ENCODE data around the gene SMOC1. TPM values are rescaled to one million over a fixed set of nuclear protein-coding genes. Genes with fewer than 3 reads are reported as not detected.
"Not testable (repeated sequence)": the region's sequence is repeated elsewhere in the genome, so short reads cannot be mapped to it uniquely, and the experiment has no call there.

The SMOC1 gene
- total RNA-seq, 1 donor from 2014 or later = 12.2 TPM

DNA sequence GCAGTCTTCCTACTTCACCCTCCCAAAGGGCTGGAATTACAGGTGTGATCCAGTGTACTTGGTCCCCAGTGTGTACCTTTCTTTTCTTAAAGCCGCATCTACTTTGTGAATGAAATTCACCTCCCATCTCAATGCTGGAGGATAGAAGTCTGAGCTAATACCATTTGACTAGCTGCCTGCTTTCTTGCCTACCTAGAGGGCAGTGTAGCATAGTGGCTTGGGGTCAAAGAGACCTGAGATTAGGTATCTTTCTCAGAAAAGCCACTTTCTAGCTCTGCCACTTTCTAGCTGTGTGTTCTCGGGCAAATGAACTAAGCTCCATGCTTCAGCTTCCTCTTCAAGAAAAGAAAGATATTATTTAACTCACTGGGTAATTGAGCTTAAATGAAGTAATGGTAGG, 16.9 kb downstream of the SMOC1 start:
- no peak for FAIRE-seq
- DNase-seq (ENCODE audit: low spot score in 2 of 2) = no peak

DNA sequence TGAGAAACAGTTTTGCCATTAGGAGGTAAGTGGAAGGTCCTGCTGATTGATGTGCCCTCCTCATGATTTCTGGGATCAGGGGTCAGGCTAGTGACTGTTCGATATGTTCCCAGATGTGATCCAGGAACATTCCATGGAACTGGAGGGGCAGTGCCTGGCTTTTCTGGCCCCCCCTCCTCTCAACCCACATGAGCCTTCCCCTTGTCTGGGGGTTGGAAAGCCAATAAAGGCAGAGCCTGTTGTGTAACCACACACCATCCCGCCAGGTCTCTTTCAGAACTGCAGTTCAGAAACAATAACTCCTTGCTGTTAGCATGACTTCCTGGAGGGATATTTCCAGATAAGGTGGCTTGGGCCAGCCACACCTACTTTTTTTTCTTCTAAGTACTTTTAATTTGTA, 17.8 kb downstream of the SMOC1 start:
- FAIRE-seq (no peak), DNase-seq (ENCODE audit: low spot score in 2 of 2) (no peak)

- FAIRE-seq (no peak), DNase-seq (ENCODE audit: low spot score in 2 of 2) (no peak)
Measured at GRCh38 chr14:69900603-69901002, 21.4 kb downstream of the SMOC1 start.

DNA sequence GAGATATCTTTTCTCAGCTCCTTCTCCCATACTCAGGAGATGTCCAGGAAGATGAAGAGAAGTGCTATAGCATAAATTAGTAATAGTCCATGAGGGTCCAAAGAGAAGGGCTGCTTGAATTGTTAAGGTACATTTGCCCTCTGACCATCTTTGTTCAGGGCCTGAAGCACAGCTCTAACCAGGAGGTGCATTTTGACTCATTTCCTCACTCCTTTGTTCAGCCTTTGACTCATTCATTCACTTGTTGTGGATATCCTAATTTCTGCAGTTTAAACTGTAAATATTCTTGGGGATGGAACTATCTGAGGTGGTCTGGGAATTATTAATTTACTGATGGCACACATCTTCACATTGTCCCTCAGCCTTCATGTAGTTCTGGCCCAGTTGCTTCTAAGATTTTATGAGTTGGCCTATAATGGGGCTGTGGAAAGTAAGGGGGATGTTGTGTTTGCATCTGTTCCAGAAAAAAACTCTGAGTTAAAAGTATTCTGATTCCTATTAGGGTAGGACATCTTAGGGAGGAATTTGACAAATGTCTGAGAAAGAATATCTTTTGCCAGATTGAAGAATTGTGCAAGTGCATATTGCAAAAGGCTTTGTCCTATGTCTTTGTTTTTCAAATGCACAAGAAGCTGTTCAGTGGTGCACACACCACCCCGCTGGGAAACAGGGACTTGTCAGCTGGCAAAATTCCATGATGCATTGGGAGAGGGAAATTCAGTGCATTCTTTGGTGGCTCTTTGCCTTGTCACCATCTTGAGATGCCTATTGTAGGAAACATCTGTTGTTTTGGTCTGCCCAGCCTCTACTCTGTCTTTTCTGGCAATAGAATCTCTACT, 22.1 kb downstream of the SMOC1 start:
- DNase-seq (ENCODE audit: low spot score in 2 of 2) = no peak

DNA sequence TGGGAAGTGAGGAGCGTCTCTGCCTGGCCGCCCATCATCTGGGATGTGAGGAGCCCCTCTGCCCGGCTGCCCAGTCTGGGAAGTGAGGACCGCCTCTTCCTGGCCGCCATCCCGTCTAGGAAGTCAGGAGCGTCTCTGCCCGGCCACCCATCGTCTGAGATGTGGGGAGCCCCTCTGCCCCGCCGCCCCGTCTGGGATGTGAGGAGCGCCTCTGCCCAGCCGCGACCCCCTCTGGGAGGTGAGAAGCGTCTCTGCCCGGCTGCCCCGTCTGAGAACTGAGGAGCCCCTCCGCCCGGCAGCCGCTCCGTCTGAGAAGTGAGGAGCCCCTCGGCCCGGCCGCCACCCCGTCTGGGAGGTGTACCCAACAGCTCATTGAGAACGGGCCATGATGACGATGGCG, 23.8 kb downstream of the SMOC1 start:
- not testable (repeated sequence) for DNase-seq (ENCODE audit: low spot score in 2 of 2); FAIRE-seq

More for the DNA sequence above, 22.1 kb downstream of the SMOC1 start:
- FAIRE-seq = no peak

DNA sequence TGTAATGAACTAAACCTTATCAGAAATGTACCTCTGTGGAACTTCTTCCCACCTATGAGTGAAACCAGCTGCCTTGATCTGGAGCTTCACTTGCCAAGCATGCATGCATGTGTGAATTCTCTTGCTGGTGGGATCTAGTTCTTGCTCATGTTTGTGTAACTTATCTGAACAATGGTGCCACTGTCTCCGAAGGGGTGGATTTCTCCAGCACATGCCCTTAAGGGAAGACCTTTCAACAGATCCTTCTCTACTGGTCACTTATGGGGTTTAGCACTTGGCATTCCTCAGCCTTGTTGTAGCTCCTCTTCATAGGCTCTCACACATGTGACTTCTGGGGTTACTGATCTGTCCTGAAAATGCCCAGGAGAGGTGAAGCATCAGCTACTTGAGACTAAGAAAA, 25.0 kb downstream of the SMOC1 start:
- no peak for DNase-seq (ENCODE audit: low spot score in 2 of 2)
- no peak for FAIRE-seq

DNA sequence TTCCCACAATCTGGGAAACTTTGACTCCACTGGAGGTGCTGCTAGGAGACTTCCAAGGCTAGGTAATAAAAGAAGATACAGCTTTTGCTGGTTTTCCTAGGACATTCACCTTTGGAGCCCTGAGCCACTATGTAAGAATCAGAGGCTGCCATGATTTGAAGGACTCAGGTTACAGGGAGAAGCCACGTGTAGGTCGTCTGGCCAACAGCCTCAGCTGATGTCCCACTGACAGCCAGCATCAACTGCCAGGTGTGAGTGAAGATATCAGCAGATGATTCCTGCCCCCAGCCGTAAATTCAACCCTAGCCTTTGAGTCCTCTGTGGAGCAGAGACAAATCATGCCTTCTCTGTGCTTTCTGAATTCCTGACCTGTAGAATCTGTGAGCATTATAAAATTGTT, 27.0 kb downstream of the SMOC1 start:
- no peak for FAIRE-seq
- DNase-seq (ENCODE audit: low spot score in 2 of 2) = no peak

- no peak for FAIRE-seq
Measured at GRCh38 chr14:69909826-69910550, 30.8 kb downstream of the SMOC1 start.

GRCh38 chr14:69910871-69911270, 31.7 kb downstream of the SMOC1 start:
- DNase-seq (ENCODE audit: low spot score in 2 of 2) (peak in 1 of 2 donors; percentile 26), FAIRE-seq (no peak)

More at GRCh38 chr14:69909826-69910550, 30.8 kb downstream of the SMOC1 start:
- DNase-seq (ENCODE audit: low spot score in 2 of 2) = no peak

- no peak for FAIRE-seq
- DNase-seq (ENCODE audit: low spot score in 2 of 2) = no peak
Measured at GRCh38 chr14:69913686-69914085, 34.5 kb downstream of the SMOC1 start.

DNA sequence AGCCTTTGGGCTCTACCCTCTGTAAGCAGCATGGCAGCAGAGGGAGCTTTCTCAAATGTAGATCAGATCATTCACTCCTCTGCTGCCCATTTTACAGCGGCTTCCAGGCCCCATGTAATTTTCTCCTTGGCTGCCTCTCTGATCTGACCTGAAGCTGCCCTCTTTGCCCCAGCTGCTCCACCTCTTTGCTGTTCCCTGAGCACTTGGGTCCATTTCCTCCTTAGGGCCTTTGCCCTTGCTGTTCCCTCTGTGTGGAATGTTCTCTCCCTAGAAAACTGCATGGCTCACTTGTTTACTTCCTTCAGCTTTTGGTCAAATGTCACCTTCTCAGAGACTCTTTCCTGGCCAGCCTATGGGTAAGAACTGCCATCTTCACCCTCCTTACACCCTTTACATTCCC, 37.2 kb downstream of the SMOC1 start:
- no peak for DNase-seq (ENCODE audit: low spot score in 2 of 2)
- FAIRE-seq = no peak

GRCh38 chr14:69917287-69917686, 38.1 kb downstream of the SMOC1 start:
- DNase-seq (ENCODE audit: low spot score in 2 of 2) (no peak), FAIRE-seq (no peak)

DNA sequence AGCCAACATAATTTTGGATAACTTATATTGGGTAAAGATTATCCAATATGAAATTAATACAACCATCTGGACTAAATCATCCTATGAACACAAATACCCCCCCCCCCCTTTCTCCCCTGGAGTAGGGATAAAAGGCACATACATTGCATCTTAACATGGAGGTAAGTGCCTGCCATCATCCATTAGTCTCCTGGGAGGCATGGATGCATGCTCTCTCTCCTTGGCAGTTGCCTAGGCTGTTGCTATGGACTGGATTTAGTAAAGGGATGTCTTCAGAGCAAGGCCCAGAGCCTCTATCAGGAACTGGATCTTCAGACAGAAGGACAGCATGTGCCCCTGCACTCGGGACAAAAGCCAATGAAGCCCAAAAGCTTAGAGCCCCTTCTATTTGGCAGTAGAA, 40.6 kb downstream of the SMOC1 start:
- DNase-seq (ENCODE audit: low spot score in 2 of 2) (no peak), FAIRE-seq (no peak)

DNA sequence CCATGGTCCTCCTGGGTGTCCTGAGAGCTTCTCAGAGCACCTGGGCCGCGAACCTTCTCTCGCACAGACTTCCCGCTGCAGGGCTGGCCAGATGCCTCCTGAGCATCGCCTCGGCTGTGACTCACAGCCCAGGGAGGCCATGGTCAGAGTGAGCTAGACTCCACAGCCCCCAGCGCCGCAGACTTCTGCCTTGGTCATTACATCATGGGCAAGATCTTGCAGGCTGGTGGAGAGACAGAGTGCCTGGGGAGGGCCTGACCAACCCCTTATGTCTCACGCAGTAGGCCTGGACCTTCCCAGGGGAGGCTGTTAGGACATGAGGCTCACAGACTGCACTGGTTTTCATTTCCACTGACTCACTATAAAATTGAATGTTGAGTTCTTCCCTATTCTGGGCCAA, 41.8 kb downstream of the SMOC1 start:
- FAIRE-seq (no peak), DNase-seq (ENCODE audit: low spot score in 2 of 2) (no peak)

DNA sequence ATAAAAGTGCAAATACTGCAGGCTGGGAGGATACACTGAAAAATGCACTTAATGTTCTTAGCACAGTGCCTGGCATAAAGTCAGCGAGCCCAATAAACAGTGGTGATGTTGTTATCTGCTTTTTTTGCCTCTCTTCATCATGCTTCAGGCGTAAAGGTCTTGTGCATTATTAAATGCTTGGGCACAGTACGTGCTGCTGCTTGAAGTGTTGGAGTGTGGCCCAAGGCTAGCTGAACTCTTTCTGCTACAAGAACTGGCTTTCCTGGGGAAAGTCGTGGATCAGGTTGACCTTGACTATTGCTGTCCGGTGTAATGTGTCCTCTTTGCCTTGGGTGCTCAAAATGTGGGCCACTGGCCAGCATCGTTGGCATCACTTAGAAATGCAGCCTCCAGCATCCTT, 43.0 kb downstream of the SMOC1 start:
- FAIRE-seq = no peak
- no peak for DNase-seq (ENCODE audit: low spot score in 2 of 2)

DNA sequence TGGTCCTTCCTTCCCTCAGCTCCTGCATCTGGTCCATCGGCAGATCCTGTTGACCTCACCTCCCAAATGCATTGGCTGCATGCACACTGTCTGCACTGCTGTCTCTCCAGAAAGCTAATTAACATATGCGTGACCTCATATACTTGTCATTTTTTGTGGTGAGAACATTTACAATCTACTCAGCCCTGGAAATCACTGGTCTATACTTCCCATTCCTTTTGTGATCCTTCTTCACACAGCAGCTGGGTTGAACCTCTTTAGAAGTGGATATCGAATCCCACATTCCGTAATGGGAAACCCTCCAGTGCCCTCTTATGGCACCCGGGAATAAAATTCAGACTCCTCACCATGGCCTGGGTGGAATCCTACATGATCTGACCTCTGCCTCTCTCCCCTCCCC, 45.0 kb downstream of the SMOC1 start:
- FAIRE-seq (no peak), DNase-seq (ENCODE audit: low spot score in 2 of 2) (no peak)

GRCh38 chr14:69928111-69928523, 48.9 kb downstream of the SMOC1 start:
- DNase-seq (ENCODE audit: low spot score in 2 of 2) (no peak), FAIRE-seq (no peak)

- FAIRE-seq = no peak
Measured at GRCh38 chr14:69930780-69931379, 51.7 kb downstream of the SMOC1 start.

DNA sequence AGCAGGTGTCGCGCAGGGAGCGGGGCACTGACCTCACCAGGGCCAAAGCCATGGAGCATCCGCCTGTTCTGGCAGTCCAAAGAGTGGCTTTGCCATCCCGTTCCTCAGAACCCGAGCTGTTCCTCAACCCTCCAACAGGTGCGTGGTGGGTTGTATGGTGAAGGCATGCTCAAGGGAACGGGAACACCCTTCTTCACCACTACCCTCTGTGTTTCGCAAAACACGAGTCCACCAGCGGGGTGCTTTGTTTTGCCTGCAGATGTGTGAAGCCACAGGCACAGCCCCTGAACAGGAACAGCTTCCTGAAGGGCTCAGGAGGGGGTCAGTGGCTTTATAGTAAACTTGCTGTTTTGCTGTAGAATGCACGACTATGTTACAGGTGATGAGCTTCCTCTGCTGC, 52.7 kb downstream of the SMOC1 start:
- no peak for FAIRE-seq

More at GRCh38 chr14:69930780-69931379, 51.7 kb downstream of the SMOC1 start:
- DNase-seq (ENCODE audit: low spot score in 2 of 2) = no peak

GRCh38 chr14:69932391-69932790, 53.2 kb downstream of the SMOC1 start:
- DNase-seq (ENCODE audit: low spot score in 2 of 2) = no peak
- no peak for FAIRE-seq

More for the DNA sequence above, 52.7 kb downstream of the SMOC1 start:
- DNase-seq (ENCODE audit: low spot score in 2 of 2) = no peak

DNA sequence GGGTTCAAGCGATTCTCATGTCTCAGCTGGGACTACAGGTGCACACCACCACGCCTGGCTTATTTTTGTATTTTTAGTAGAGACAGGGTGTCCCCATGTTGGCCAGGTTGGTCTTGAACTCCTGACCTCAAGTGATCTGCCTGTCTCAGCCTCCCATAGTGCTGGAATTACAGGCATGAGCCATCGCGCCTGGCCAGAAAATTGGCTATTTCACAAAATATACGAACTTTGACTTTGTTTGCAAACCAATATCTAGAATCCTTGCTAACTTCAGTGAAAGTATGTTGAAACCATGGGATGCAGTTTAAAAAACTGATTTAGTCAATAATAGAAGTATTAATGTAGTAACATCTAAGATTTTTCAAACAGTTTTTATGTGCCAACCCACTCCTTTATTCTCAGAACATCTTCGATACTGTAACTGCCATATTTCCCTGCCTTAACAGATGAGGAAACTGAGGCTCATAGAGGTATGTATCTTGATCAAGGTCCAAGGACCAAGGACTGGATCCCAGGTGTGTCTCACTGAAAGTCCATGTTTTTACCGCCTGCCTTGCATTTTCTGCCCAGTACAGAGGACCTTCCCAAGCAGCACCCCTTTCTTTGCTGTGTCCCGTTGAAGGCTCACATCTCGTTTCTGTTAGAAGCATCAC, 54.5 kb downstream of the SMOC1 start:
- no peak for DNase-seq (ENCODE audit: low spot score in 2 of 2)
- no peak for FAIRE-seq
